GM15510 (cell line): ENCODE data around the gene HOXA7.

Experiments
- POLR2A ChIP-seq: IDR thresholded peaks from 3 replicates; pipeline ENCODE4 v1.6.1; 2011; ENCODE audit warnings: borderline replicate concordance; ENCODE audit not compliant: insufficient read length; ENCODE audit errors: extremely low read depth

Gene HOXA7

GRCh38 chr7:27156916-27157701 is 634 bp upstream of the HOXA7 start:
- TF ChIP-seq POLR2A = no peak

GRCh38 chr7:27155816-27156507 is 513 bp downstream of the HOXA7 start:
- no peak for TF ChIP-seq POLR2A

- TF ChIP-seq POLR2A = no peak
These were observed 1.3 kb downstream of the HOXA7 start for GRCh38 chr7:27154901-27155815.

GRCh38 chr7:27154369-27154768 is 2.1 kb downstream of the HOXA7 start:
- TF ChIP-seq POLR2A = no peak

DNA sequence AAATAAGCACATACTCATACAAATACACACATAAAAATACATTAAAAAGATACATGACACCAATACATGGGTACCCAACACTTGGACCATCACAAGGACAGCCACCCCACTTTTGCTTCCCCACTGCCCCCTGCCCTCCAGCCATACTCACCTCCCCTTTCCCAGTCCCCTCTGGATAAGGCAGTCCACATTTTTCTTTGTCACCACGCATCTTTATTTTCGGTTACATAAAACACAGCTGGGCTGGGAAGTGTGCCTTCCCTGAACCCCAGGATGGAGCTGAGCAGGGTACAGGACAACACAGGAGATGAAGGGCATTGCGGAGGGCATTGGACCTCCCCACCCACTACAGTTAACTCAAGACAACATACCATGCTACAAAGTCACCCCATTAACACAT is 2.9 kb downstream of the HOXA7 start:
- TF ChIP-seq POLR2A = no peak

DNA sequence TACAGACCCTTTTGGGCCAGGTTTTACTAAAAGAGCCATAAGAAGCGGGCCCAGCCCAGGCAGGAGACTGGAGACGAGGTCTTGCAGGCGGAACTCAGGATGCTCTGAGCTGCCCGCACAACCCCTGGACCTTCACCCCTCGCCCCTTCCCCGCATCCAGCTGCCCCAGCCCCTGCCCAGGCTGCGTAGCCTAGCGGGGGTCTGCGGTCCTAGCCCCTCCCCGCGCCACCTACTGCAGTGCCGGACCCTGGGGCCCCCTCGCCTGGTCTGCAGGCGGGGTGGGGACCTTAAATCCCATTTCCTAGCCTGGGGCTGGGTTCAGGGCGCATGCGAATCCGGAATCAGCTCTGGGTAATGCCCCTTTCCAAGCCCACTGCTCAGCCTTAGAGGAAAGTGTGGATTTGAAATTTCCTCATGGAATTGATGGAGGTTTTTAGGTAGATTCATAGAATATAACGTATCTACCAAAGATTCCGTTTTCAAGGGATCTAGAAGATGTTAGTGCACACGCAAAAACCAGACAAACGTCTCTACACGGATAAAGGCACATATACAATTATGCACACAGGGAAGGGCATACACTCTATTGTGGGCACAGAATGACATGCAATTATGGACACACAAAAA is 3.5 kb downstream of the HOXA7 start:
- no peak for TF ChIP-seq POLR2A

DNA sequence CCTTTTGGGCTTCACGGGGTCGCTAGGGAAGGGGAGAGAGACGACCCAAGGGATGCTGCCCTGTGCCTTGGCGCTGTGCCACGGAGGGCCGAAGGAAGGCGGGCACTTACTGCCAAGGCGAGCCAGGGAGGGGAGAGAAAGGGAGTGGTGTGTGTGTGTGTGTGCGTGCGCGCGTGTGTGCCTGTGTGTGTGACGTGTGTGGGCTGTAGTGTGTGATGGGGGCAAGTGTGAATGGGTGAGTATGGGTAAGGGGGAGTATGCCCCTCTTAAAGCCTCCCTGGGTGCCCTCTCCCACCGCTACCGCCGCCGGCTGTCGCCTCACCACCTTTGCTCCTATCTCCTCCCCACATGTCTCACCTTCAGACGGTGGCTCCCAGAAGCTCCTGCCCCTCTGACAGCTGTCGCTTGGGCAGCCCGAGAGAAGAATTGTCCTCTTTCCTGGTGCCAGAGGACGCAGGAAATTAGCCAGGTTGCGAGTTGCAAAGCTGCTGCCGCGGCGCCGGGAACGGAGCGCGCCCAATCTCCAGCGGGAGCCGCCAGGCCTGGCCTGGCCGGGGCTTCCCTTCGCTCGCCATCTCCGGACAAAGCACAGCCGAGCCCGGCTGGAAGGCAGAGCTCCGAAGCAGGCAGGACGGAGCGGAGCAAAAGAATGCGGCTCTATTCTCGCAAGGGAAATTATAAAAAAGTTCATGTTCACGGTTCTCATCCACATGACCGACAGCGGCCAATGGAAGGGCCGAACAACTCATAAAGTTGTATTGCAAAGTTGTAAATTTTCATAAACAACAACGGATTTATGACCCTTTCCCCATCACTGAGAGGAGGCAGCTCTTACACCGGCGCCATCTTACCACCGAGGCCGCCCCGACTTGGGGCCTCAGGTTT is 4.3 kb downstream of the HOXA7 start, which contains the start of gene HOXA3:
Gene HOXA3, minus strand, starts transcription at position 653 of the 885 bp plus-strand sequence. CDS start 41,943 bp downstream, outside the sequence.
- TF ChIP-seq POLR2A = no peak

GRCh38 chr7:27151341-27151930 is 5.0 kb downstream of the HOXA7 start:
- TF ChIP-seq POLR2A = no peak

DNA sequence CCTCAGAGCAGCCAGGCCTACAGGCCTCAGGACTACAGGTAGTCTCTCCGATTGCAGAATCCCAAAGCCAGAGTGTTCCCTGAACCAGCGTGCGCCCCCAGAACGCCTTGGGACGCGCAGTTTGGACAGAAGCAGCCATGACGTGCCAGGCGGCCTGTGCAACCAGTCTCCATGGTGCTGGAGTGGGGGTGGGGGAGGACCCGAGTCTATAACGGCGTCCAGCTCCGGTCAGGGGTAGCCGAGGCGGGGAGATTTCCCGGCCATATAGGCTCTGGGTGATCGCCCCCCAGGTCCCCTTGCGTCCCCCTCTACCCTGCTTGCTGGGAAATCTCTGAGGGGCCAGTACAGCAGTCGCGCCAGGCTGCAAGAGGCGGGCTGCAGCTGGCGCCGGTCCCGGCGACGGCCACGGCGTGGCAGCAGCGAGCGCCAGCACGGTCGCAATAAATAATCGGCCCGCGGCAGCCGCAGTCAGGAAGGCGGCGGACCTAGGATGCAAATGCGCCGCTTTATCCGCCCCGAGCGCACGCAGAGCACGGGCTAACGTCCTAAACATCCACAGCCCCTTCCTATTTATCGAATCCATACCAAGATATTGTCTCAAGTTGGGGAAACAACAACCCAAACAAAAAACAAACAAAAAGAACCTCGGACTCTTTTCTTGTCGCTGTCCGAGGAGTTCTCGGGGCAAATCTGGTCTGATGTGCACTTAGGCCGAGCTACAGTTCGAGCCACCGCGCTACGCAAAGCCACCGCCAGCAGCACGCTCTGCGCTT is 5.7 kb downstream of the HOXA7 start:
- TF ChIP-seq POLR2A = no peak

GRCh38 chr7:27149842-27150567 is 6.5 kb downstream of the HOXA7 start:
- no peak for TF ChIP-seq POLR2A

DNA sequence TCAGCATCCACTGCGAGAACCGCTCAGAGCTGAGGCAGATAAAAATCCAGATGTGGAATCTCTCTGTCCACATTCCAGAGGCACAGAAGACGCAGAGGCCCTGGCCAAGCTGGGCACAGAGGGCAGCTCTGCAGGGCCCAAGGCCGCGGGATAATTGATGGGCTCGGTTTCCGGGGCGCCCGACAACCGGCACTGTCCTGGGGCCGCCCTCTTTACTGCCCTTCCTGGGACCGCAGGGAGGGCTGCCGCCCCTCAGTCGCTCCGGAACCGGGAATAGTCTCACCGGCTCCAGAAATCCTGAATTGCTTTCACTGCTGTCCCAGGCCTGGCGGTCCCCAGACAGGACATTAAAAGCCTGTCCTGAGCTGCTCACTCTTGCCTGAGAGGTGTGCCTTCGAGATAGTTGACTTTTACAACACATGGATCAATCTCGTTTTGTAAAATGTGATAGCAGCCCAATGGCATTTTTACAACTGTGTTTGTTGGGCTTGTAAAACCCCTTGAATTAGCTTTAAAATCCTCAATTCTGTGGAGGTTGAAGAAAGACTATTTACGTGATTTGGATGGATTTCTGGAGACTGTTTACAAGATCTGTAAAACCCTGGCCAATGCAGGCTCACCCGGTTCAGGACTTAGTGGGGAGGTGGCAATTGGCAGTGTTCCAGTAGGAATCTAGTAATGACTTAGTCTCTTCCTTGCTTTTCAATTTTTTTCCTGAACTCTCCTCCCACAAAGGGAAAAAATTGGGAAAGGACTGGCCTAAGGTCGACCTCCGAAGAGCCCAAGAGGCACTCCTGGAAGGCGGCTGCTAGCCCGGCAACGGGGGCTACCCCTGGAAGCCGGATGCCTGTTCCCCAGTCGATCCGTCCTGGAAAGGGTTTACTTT is 7.5 kb downstream of the HOXA7 start:
- TF ChIP-seq POLR2A = no peak
